Breast epithelium (tissue), 4 donors: ENCODE measurements around the gene NRN1L. TPM values are rescaled to one million over a fixed set of nuclear protein-coding genes. Genes with fewer than 3 reads are reported as not detected.
A peak's percentile ranks its signal among the peaks of the same experiment; 100 is the strongest.

Experiments
- DNase-seq, 2 donors: peaks; one replicate each; pipeline ENCODE4 v3.0.0-alpha.2; 2019; ENCODE audit warnings: low spot score in 2 of 2
- H3K27ac ChIP-seq, 2 donors: fragments of 200-600 bp; sonication (generic) in 1 of 2; one replicate each; pipeline ENCODE4 v1.5.1; 2016 to 2019; ENCODE audit warnings: mild to moderate bottlenecking in 1 of 2
- H3K27me3 ChIP-seq, 2 donors: fragments of 200-600 bp; sonication (generic) in 1 of 2; one replicate each; pipeline versions ENCODE4 v1.5.1 to v1.6.0; 2017 to 2019; ENCODE audit warnings: control low read depth in 1 of 2, mild to moderate bottlenecking in 1 of 2
- H3K36me3 ChIP-seq: fragments of 200-600 bp; one replicate; pipeline ENCODE4 v1.5.1; 2019
- H3K4me1 ChIP-seq, 2 donors: fragments of 200-600 bp; sonication (generic); one replicate each; pipeline ENCODE4 v1.5.1; 2016 to 2019; ENCODE audit warnings: control low read depth in 1 of 2
- H3K4me3 ChIP-seq, 3 donors: fragments of 200-600 bp; sonication (generic); 1 replicate in 2 of 3; 2 replicates in 1 of 3; pipeline ENCODE4 v1.5.1; 2016 to 2019; ENCODE audit warnings: mild to moderate bottlenecking in 3 of 3, moderate library complexity in 2 of 3
- H3K9me3 ChIP-seq, 2 donors: fragments of 200-600 bp; sonication (generic) in 1 of 2; one replicate each; pipeline ENCODE4 v1.5.1; 2016 to 2019; ENCODE audit warnings: control low read depth in 1 of 2
- POLR2A ChIP-seq: fragments of 450-650 bp; IDR thresholded peaks from one replicate; pipeline ENCODE4 v1.6.1; 2016; ENCODE audit warnings: antibody characterized with exemption, mild to moderate bottlenecking, moderate library complexity
- POLR2AphosphoS5 ChIP-seq, 3 donors: sonication (generic); formaldehyde crosslinking; IDR thresholded peaks; one replicate each; pipeline ENCODE4 v1.6.1; 2017; ENCODE audit warnings: antibody characterized with exemption in 3 of 3
- intact Hi-C: fragments of 100-400 bp; cut with DNase I; formaldehyde crosslinking; loops from one replicate; pipeline ENCODE4 v1.15.1; 2023; ENCODE audit warnings: low total_unique reads
- total RNA-seq, 3 donors: library from RNA; depleted of rRNA; stranded (reverse); fragments of >200 nt; gene quantifications; one replicate each; pipeline ENCODE4 v1.1.0, GENCODE V29; 2016
- TF ChIP-seq, protein P1 (sequence below), 3 donors: fragments of 450-650 bp; IDR thresholded peaks; one replicate each; pipeline ENCODE4 v1.5.1; 2016 to 2017; ENCODE audit warnings: antibody characterized with exemption in 3 of 3, mild to moderate bottlenecking in 3 of 3, moderate library complexity in 3 of 3

NRN1L gene
- total RNA-seq, 3 donors from 2014 or later, result 1.3 to 1.4 TPM; not detected in 1

DNA sequence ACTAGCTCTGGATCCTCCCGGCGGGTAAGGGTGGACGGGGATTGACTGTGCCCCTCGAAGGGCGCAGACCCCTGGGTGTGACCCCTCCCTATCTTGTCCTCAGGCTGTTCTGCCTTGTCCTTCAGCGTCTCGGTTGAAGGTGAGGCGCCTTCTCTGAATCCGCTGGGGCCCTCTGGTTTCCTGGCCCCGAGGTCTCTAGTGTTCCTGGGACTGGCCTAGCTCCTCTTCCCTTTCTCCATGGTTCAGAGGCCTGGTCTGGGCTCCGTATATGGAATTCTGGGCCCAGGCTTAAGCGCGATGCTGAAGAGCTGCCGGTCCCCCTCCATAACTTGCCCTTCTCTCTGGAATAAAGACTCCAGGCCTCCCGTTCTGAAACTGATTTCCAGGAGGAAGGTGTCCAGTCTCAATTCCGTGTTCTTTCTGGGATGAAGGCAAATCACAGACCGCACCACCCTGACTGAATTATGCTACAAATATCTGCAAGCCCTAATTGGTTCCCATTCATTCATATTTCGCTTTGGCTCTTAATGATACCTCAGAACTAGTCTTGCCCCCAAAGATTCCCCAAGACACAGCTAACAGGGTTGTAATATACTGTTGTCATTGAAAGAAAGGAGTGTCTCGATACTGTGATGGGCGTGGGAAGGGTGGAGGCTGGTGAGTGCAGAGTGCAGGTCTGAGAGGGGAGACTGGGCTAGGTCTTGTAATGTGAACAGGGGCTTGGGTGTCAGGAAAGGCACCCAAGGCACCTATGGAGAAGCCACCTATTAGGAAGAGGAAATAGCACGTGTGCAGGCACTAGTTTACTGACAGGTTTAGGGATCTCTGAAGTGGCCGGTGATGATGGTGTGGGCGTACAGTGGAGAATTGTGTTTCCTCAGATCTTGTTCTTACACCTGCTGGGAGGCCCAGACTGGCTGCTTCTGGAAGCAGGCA lies 11.0 kb upstream of the NRN1L start:
- Histone ChIP-seq H3K9me3 (no peaks in the 10 kb centered on the region), H3K36me3 (peaks cover 13% of the 10 kb centered on the region), H3K4me1 (peaks cover 0 to 20% of the 10 kb centered on the region in 2 donors), H3K4me3 (peak overlapping the region; percentile 82 to 98 (median 97)), H3K27ac (peak overlapping the region; percentile 86 to 88), H3K27me3 (no peaks in the 10 kb centered on the region)
- intact Hi-C loops, result loop anchor here (10.0 kb wide), 1 partner anchor 171 kb away; no protein-coding TSS in a partner anchor
- no peak for DNase-seq
- TF ChIP-seq POLR2A, result no peak
- no peak for TF ChIP-seq POLR2AphosphoS5 (IDR thresholded peaks at IDR 0.05)
- TF ChIP-seq, protein P1, sequence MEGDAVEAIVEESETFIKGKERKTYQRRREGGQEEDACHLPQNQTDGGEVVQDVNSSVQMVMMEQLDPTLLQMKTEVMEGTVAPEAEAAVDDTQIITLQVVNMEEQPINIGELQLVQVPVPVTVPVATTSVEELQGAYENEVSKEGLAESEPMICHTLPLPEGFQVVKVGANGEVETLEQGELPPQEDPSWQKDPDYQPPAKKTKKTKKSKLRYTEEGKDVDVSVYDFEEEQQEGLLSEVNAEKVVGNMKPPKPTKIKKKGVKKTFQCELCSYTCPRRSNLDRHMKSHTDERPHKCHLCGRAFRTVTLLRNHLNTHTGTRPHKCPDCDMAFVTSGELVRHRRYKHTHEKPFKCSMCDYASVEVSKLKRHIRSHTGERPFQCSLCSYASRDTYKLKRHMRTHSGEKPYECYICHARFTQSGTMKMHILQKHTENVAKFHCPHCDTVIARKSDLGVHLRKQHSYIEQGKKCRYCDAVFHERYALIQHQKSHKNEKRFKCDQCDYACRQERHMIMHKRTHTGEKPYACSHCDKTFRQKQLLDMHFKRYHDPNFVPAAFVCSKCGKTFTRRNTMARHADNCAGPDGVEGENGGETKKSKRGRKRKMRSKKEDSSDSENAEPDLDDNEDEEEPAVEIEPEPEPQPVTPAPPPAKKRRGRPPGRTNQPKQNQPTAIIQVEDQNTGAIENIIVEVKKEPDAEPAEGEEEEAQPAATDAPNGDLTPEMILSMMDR (IDR thresholded peaks at IDR 0.05), result no peak

DNA sequence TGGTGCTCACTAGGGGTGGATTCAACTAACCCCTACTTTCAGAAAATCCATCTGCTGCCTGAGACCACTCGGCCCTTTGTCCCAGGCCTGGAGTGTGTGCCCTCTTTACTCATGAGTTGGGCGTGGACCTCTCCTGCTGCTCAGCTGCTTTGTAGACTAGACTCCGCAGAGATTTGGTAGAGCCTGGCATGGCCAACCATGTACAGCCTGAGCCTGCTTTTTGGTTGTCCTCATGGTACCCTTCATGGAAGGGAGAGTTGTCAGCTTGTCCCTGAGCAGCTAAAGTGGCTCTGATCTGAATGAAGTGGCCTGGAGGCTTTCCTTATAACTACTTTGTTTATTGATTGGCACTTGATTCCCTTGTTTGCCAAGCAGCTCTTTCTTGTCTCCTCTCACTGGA lies 10.3 kb upstream of the NRN1L start:
- intact Hi-C loops, result loop anchor here (10.0 kb wide), 1 partner anchor 170 kb away; no protein-coding TSS in a partner anchor
- no peak overlapping the region for H3K27ac ChIP-seq
- H3K4me3 ChIP-seq, result peak overlapping the region; percentile 82 to 98 (median 97)
- no peaks in the 10 kb centered on the region for H3K9me3 ChIP-seq
- H3K27me3 ChIP-seq, result no peaks in the 10 kb centered on the region
- TF ChIP-seq, protein P1 (IDR thresholded peaks at IDR 0.05), result no peak
- TF ChIP-seq POLR2AphosphoS5 (IDR thresholded peaks at IDR 0.05), result no peak
- TF ChIP-seq POLR2A, result no peak
- peaks cover 13% of the 10 kb centered on the region for H3K36me3 ChIP-seq
- H3K4me1 ChIP-seq, result peaks cover 0 to 20% of the 10 kb centered on the region in 2 donors
- DNase-seq, result no peak

DNA sequence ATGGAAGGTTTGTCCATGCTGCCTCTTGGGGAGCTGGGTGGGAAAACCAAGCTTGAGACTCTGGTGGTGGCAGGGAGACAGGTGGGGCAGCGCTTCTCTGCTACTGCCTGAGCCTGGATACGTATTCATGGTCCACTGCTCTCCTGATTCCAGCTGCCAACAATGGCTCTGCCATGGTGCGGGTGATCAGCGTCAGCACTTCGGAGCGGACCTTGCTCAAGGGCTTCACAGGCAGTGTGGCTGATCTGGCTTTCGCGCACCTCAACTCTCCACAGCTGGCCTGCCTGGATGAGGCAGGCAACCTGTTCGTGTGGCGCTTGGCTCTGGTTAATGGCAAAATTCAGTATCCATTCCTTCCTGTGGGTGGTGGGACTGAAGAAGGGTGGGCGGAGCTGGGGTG lies 7.6 kb upstream of the NRN1L start:
- Histone ChIP-seq H3K27ac (no peak overlapping the region), H3K4me1 (peaks cover 0 to 20% of the 10 kb centered on the region in 2 donors), H3K9me3 (no peaks in the 10 kb centered on the region), H3K27me3 (no peaks in the 10 kb centered on the region), H3K36me3 (peaks cover 13% of the 10 kb centered on the region), H3K4me3 (no peak overlapping the region)
- DNase-seq, result no peak
- TF ChIP-seq, protein P1 (IDR thresholded peaks at IDR 0.05), result no peak
- TF ChIP-seq POLR2AphosphoS5 (IDR thresholded peaks at IDR 0.05) (no peak), POLR2A (no peak)
- intact Hi-C loops, result loop anchor here (10.0 kb wide), 1 partner anchor 168 kb away; no protein-coding TSS in a partner anchor

DNA sequence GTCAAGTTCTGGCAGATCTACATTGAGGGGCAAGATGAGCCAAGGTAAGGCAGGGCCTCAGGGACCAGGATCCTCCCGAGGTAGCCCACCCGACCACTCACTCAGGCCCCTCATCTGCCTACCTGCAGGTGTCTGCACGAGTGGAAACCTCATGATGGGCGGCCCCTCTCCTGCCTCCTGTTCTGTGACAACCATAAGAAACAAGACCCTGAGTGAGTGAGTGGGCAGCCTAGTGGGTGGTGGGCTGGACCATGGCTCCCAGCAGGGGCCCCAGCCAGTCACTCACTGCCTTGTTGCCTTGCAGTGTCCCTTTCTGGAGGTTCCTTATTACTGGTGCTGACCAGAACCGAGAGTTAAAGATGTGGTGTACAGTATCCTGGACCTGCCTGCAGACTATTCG lies 6.5 kb upstream of the NRN1L start:
- no peak for TF ChIP-seq POLR2AphosphoS5 (IDR thresholded peaks at IDR 0.05)
- no peak for TF ChIP-seq POLR2A
- TF ChIP-seq, protein P1 (IDR thresholded peaks at IDR 0.05), result no peak

DNA sequence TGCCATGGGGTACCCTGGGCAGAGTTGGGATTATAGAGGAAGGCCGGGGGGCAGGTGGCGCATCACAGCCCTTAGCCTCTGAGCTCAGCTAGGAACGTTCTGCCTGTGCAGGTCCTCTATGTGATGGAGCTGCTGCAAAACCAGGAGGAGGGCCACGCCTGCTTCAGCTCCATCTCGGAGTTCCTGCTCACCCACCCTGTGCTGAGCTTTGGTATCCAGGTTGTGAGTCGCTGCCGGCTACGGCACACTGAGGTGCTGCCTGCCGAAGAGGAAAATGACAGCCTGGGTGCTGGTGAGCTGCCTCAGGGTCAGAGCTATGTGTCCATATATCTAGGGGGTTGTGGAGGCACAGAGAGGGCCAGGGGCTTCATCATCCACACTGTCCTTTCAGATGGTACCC lies 5.8 kb upstream of the NRN1L start:
- no peaks in the 10 kb centered on the region for H3K27me3 ChIP-seq
- no peaks in the 10 kb centered on the region for H3K9me3 ChIP-seq
- intact Hi-C loops, result loop anchor here (10.0 kb wide), 1 partner anchor 166 kb away; no protein-coding TSS in a partner anchor
- TF ChIP-seq POLR2A (no peak), POLR2AphosphoS5 (IDR thresholded peaks at IDR 0.05) (no peak)
- TF ChIP-seq, protein P1 (IDR thresholded peaks at IDR 0.05), result no peak
- peaks cover 0 to 13% of the 10 kb centered on the region in 2 donors for H3K4me1 ChIP-seq
- no peak overlapping the region for H3K4me3 ChIP-seq
- no peak for DNase-seq
- no peak overlapping the region for H3K27ac ChIP-seq
- H3K36me3 ChIP-seq, result peaks cover 13% of the 10 kb centered on the region

More for the DNA sequence above, 6.5 kb upstream of the NRN1L start:
- DNase-seq, result no peak
- peaks cover 0 to 14% of the 10 kb centered on the region in 2 donors for H3K4me1 ChIP-seq
- H3K27ac ChIP-seq, result no peak overlapping the region
- no peaks in the 10 kb centered on the region for H3K9me3 ChIP-seq
- no peaks in the 10 kb centered on the region for H3K27me3 ChIP-seq
- intact Hi-C loops, result loop anchor here (10.0 kb wide), 1 partner anchor 167 kb away; no protein-coding TSS in a partner anchor
- H3K4me3 ChIP-seq, result no peak overlapping the region
- H3K36me3 ChIP-seq, result peaks cover 13% of the 10 kb centered on the region
